GM12892 (cell line): Measurements from ENCODE around the gene DENND6A. TPM values are rescaled to one million over a fixed set of nuclear protein-coding genes. Genes with fewer than 3 reads are reported as not detected.

Experiments used
- DNase-seq: peaks from one replicate; pipeline ENCODE4 v3.0.0; 2011; ENCODE audit not compliant: insufficient read length
- FAIRE-seq: peaks from 2 replicates; lab custom pipeline; 2011; peaks lifted over from hg19 to GRCh38; lab: Jason Lieb, UNC
- POLR2A ChIP-seq: IDR thresholded peaks from 2 replicates; pipeline ENCODE4 v1.6.1; 2011; ENCODE audit warnings: low read depth, low read length, control low read depth
- POLR2AphosphoS5 ChIP-seq: IDR thresholded peaks from 2 replicates; pipeline ENCODE4 v1.6.1; 2011; ENCODE audit warnings: low read depth, low read length, control low read depth
- TAF1 ChIP-seq: IDR thresholded peaks from 2 replicates; pipeline ENCODE4 v1.6.1; 2011; ENCODE audit warnings: low read depth, mild to moderate bottlenecking, control low read depth, low read length, borderline replicate concordance
- polyA plus RNA-seq: library from polyadenylated mRNA; unstranded; fragments of >200 nt; gene quantifications from one replicate; pipeline ENCODE4 v1.2.1, GENCODE V29; 2012; ENCODE audit warnings: missing spikeins, inconsistent platforms; ENCODE audit not compliant: missing spikeins

Gene DENND6A
- polyA plus RNA-seq = 7.5 TPM

DNA sequence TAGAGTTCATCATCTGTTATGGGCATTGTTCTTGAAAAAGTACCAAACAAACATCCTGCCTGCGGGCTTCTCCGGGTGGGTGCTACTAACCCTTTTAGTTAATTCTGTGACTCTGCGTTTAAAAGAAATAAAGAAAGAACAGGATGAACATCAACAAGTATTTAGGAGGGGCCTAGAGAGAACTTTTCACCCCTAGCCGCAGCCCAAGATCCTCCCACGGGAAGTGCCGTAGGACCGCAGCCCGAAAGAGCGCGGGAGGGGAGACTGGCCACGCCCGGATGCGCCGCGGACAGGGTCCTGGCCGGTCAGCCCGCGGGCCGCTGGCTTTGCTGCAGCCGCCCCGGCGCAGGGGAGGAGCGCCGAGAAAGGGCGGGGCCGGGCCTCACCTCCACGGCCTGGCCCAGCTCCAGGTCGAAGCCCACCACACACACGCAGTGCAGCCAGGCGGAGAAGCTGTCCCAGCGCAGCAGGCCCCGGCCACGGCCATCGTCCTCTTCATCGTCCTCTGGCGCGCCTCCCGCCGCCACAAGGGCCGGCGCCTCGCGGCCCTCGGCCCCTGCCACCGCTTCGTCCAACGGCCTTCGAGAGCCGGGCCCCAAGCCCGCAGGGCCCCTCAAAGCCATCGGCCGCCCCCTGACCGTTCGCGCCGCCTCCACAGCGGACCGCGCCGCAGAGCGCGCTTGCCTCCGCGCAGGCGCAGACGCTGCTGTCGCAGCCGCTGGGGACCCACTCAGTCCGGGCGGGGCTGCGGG is at the start of gene DENND6A:
Gene DENND6A (minus strand): TSS at position 682 of the 752 bp plus-strand sequence. CDS start 59 bp downstream, at position 623.
- TF ChIP-seq POLR2AphosphoS5 (peak; percentile 80), POLR2A (peak; percentile 91), TAF1 (no peak)
- FAIRE-seq = peak; percentile 93
- peak; percentile 94 for DNase-seq

GRCh38 chr3:57740027-57740426 is 47.1 kb upstream of the DENND6A start:
- no peak for TF ChIP-seq POLR2AphosphoS5
- TF ChIP-seq POLR2A = no peak
- DNase-seq (no peak), FAIRE-seq (no peak)

GRCh38 chr3:57738391-57738790 is 45.5 kb upstream of the DENND6A start:
- FAIRE-seq (no peak), DNase-seq (no peak)
- no peak for TF ChIP-seq POLR2A

GRCh38 chr3:57737840-57738239 is 45.0 kb upstream of the DENND6A start:
- TF ChIP-seq POLR2AphosphoS5 = no peak
- no peak for TF ChIP-seq POLR2A
- no peak for TF ChIP-seq TAF1
- no peak for FAIRE-seq
- no peak for DNase-seq

DNA sequence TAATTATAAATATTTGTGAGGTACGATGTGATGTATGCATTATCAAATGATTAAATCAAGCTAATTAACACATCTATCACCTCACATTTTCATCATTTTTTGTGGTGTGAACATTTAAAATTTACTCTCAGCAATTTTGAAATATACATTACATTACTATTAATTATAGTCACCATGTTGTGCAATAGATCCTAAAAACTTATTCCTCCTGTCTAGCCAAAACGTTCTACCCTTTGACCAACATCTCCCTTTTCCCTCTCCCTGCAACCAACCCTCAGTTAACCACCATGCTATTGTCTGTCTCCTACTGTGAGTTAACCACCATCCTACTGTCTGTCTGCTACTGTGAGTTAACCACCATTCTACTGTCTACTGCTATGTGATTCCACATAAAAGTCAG is 42.5 kb upstream of the DENND6A start:
- no peak for DNase-seq
- no peak for TF ChIP-seq TAF1
- no peak for TF ChIP-seq POLR2A
- TF ChIP-seq POLR2AphosphoS5 = no peak
- no peak for FAIRE-seq

- DNase-seq (no peak), FAIRE-seq (no peak)
- TF ChIP-seq TAF1 = no peak
- no peak for TF ChIP-seq POLR2AphosphoS5
- TF ChIP-seq POLR2A = no peak
Observed at GRCh38 chr3:57733790-57734189, 40.9 kb upstream of the DENND6A start.

GRCh38 chr3:57731311-57731710 is 38.4 kb upstream of the DENND6A start:
- FAIRE-seq = no peak
- TF ChIP-seq POLR2AphosphoS5 = no peak
- TF ChIP-seq POLR2A = no peak
- no peak for TF ChIP-seq TAF1
- DNase-seq = no peak

DNA sequence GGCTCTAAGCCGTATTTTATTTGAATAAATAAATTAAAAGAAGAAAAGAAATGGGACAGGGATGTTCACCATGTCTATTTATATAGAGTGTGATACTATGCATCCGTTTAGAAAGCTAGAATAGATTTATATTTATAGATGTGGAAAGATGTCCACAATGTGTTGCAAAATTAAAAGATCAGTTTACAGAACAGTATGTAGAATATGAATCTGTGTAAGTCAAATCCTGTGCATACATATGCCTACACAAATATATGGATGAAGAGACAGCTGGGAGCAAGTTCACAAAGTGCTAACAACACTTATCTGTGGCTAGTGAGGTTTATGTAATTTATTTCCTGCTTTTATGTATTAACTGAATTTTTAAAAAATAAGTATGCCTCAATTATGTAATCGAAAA is 37.8 kb upstream of the DENND6A start:
- TF ChIP-seq POLR2A = no peak
- FAIRE-seq (no peak), DNase-seq (no peak)

DNA sequence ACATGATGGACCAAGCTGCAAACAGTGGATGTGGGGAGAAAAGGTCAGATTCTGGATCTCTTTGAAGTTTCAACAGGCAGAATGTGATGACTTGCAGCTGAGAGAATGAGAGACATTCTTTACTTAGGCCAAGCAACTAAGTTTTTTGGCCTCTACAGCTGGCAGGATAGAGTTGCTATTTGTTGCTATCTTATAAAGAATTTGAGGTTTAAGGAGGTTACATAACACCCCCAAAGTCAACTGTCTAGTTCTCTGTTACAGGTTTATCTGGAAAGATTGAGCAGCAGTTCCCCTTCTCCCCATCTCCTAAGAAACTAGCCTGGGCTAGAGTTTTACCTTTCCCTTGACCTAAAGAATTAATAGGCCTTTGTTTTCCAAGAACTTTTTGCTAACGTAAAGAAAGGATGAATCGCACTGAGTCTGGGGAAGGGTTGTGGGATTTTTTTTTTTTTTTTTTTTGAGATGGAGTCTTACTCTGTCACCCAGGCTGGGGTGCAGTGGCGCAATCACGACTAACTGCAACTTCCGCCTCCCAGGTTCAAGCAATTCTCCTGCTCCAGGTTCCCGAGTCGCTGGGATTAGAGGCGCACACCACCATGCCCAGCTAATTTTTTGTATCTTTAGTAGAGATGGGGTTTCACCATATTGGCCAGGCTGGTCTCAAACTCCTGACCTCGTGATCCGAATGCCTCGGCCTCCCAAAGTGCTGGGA is 36.6 kb upstream of the DENND6A start:
- FAIRE-seq (no peak), DNase-seq (no peak)
- TF ChIP-seq POLR2A (no peak), TAF1 (no peak), POLR2AphosphoS5 (no peak)

DNA sequence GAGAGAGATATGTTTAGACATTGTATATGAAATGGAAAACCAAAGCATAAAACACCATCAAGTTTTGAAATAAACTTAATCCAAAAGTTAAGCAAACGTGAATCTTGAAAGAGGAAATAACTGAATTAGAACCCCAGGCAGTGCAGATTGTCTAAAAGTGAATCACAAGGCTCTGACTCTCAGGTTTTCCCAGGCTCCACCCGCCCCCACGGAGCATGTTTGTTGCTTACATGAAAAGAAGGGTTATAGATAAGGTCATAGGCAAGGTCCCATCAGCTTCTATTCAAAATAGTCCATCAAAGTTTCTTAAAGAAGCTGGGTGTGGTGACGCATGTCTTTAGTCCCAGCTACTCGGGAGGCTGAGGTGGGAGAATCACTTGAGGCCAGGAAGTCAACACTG is 34.2 kb upstream of the DENND6A start:
- no peak for FAIRE-seq
- no peak for TF ChIP-seq POLR2A
- TF ChIP-seq TAF1 = no peak
- no peak for TF ChIP-seq POLR2AphosphoS5
- no peak for DNase-seq

GRCh38 chr3:57726397-57726796 is 33.5 kb upstream of the DENND6A start:
- DNase-seq (no peak), FAIRE-seq (no peak)
- TF ChIP-seq POLR2A = no peak
- no peak for TF ChIP-seq TAF1
- no peak for TF ChIP-seq POLR2AphosphoS5

GRCh38 chr3:57718118-57718517 is 25.2 kb upstream of the DENND6A start:
- DNase-seq = no peak
- no peak for TF ChIP-seq POLR2A
- FAIRE-seq = no peak
